Measurements from ENCODE around the gene GATB. TPM values are rescaled to one million over a fixed set of nuclear protein-coding genes. Genes with fewer than 3 reads are reported as not detected.
A peak's percentile ranks its signal among the peaks of the same experiment; 100 is the strongest.

The GATB gene
- total RNA-seq, 2 donors from 2014 or later, result 51.7 to 88.1 TPM

DNA sequence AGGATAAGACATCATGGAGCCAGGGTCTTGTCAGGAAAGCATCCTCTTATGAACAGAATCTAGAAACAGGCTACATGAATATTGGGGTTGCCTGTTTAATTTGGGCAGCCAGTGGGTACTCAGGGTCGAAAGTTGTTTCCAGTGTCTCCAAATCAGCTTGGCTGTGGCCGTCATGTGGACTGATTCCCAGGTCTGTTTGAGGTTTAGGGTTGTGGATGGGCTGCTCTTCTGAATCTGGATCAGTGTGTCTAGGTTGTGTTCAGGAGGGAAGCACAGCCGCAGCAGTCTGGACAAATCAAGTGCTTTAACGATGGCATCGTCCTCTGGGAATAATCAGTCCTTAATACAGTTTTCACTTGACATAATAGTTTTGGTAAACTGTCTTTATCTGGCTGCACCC is 94.3 kb downstream of the GATB start:
- DNase-seq (no peak), ATAC-seq (no peak)
- intact Hi-C loops (cut with DNase I), result no loop called here

DNA sequence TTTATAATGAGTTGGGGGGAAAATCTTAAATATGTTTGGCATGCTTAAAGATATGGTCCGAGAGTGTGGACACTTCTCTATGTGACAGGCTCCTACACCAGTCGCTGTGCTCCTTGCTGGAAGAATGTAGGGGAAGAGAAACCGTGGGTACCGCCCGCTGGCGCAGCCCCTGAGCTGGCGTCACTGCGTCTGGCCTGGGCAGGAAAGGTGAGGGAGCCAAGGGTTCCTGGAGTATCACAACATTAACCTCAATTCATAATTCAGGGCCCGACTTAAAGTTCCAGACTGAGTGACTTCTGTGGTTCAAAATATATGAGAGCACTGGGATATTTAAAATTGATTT is 95.1 kb downstream of the GATB start:
- intact Hi-C loops (cut with DNase I), result no loop called here
- DNase-seq, result no peak
- ATAC-seq, result peak in 1 of 2 donors; percentile 14

DNA sequence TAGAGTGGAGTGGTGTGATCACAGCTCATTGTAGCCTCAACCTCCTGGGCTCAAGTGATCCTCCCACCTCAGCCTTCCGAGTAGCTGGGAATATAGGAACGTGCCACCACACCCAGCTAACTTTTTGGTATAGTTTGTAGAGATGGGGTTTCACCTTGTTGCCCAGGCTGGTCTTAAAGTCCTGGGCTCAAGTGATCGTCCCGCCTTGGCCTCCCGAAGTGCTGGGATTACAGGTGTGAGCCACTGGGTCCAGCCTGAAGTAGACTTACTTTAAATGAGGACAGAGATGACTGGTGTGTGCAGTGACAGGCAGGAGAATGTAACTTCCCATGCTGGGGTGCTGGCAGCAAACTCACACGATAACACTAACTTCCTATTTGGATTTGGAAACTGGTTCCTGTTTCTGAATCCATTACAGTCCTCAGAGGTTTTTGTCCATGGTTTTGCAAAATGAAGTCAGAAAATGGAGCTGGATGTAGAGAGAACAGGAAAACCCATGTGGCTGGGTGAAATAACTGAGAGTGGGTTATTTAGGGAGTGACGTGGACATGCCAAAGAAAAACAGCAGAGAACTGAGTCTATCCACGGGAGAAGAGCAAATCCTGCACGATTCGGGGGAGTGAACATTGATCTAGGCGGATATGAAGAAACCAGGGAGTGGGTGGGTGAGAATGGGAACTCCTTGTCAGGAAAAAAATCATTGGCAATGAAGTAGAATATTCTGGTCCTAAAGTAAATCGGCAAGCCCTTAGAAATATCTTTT is 95.6 kb downstream of the GATB start:
- DNase-seq (no peak), ATAC-seq (no peak)
- intact Hi-C loops (cut with DNase I), result no loop called here

DNA sequence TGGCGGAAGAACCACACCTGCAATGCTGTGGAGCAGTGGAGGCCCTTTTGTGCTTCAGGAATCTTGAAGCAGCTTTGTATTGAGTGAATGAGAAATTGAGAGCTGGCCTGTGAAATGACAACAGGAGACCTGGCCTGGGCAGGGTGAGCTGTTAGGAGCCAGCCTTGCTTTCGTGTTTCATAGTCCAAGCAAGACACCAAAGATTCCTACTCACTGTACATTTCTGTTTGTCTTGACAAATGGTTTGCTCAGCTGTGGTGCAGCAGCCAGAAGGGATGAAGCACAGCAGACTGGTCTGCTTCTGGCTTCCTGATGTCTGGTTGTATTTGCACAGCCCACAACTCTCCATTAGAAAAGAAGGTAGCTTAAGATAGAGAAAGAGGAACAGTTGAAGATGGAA is 96.5 kb downstream of the GATB start:
- ATAC-seq (no peak), DNase-seq (no peak)
- intact Hi-C loops (cut with DNase I), result no loop called here

DNA sequence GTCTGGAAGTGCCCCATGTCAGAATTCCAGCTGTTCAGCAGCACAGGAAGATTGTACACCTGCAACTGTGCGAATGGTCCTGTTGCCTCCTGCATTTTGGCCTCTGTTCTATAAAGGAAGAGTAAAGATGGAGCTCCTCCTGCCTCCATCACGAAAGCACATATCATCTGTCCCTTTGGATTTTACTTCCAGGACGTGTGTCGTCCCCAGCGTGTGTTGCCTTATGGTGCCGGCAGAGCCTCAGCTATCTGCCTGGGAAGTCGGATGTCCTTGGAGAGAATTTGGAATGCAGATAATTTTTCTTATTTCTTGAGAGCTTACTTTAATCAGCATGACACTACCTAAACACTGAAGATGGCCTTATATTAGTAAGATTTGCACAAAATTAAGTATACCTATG is 97.7 kb downstream of the GATB start:
- intact Hi-C loops (cut with DNase I), result no loop called here
- DNase-seq, result no peak
- ATAC-seq, result no peak

DNA sequence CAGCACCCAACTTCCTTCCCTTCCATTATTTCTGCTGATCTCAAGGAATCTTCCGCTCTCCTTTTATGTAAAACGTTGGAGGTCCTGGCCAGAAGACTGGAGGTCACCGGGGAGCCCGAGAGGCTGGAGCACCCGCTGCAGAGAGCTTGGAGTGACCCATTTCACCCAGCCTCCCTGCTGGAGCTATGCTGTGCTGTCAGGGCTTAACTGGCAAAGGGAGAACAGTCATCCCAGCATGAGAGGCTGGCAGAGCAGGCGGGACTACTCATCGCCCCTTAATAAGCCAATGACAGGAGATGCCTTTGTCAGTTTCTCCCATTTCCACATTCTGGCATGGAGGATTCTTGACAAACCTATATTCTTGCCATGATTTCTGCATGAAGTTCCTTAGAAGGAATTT is 98.9 kb downstream of the GATB start:
- intact Hi-C loops (cut with DNase I), result no loop called here

DNA sequence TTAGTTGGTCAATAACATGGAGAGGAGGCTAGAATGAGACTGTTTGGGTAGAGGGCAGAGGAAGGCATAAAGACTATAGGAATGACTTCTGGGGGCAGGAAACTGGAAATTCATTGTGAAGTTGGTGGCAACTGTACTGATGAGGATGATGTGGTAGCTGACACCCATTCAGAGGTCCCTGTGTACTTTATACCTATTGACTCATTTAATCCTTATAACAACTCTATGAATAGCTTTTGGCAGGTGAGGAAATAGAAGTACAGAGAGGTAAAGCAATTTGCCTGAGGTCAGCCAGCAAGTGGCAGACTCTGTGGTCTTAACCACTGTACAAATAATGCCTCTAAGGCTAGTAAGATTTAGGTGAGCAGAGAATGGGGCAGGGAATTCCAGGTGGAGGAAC is 100.1 kb downstream of the GATB start:
- no peak for DNase-seq
- intact Hi-C loops (cut with DNase I), result no loop called here
- ATAC-seq, result no peak

More for the DNA sequence above, 98.9 kb downstream of the GATB start:
- DNase-seq, result no peak
- ATAC-seq, result no peak

DNA sequence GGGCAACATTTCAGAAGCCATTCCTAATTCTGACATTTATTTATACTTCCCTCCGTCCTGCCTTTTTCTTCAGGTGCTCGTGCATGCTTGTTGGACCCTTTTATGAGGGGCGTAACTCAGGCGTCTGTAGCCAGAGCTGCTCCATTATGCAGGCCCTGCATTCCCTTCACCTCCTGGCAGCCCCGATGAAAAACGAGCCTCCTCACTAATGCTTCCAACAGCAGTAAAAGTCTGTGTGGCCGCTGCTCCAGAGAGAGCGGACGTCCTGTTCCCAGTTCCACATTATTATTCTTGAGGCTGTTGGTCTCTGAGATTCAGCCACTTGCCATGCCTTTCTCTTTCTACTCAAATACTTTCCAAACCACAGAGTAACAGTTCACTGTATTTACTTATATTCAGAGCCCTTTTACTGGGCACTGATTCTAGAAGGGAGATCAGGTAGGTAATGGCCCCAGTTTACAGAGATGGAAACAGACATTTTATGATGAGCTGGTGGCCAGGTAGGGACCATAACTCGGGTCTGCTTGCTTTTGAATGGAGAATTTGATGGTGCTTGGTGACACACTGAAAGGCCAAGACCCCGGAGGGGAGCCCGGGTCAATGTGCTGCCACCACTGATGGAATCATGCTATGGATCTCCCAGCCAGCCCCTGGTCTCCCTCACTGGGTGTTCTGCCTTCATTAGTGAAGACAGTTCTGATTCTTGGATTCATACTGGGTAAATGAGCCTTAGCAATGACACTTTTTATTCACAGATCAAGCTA is 101.0 kb downstream of the GATB start:
- no peak for DNase-seq
- intact Hi-C loops (cut with DNase I), result no loop called here
- ATAC-seq, result no peak

DNA sequence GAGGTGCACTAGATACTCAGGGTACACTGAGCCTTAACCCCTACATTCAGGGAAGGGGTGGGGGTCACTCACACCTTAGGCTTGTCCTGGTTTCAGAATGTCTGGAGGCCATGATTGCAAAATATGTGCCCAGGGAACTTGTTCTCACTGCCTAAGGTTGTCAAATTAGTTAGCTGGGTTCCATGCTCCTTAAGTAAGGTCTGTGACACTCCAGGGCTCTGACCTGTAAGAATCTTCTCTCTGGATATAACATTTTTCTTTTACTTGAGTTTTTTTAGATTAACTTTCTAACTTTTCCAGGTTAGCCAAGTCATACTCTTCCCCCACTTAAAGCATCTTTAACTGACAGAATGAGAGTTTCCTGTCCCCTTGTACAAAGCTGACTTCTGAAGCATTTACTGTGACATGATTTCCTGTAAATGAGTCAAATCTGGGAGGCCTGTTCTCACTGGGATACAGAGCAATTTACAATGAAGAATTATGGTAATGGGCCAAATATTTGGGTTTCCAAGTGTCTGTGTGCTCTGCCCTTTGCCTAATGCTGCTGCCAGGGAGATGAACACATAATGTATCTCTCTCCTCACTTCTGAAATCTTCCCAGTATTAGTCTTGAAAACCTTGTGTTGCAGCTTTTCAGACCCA is 101.7 kb downstream of the GATB start:
- ATAC-seq, result no peak
- intact Hi-C loops (cut with DNase I), result no loop called here

DNA sequence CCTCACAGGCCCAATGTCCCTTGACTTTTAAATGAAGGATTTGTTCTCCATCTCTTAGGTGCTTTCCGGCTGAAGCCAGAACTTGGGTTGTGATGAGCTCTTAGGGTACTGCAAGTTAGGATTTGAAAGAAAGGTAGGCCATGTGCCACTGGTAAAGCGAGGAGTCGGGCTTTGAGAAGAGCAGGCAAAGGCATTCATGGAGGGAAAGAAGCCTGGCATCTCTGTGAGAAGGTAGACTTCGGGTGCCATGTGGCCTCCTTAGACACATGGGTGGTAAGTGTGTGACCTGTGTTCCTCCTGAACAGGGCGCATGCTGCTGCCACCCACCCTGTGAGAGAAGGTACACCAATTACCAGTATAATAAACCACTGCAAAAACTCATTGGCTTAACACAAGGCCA is 102.9 kb downstream of the GATB start:
- intact Hi-C loops (cut with DNase I), result no loop called here
- ATAC-seq, result no peak

More for the DNA sequence above, 101.7 kb downstream of the GATB start:
- DNase-seq, result no peak

DNA sequence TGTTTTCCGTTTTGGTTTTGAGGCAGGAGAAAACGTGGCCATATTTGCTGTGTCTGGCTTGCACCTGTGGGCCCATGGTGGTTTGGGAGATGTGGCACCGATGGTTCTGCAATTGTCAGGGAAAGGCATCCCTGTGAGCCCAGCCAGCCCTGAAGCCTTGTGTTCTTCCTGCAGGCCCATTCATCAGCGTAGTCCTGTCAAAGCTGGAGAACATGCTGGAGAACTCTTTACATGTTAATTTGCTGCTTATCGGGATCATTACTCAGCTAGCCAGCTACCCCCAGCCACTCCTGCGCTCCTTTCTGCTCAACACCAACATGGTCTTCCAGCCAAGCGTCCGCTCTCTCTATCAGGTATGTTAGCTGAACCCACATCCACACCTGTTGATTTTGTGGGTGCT is 104.7 kb downstream of the GATB start:
- intact Hi-C loops (cut with DNase I), result no loop called here
- ATAC-seq (no peak), DNase-seq (no peak)

More for the DNA sequence above, 102.9 kb downstream of the GATB start:
- no peak for DNase-seq

DNA sequence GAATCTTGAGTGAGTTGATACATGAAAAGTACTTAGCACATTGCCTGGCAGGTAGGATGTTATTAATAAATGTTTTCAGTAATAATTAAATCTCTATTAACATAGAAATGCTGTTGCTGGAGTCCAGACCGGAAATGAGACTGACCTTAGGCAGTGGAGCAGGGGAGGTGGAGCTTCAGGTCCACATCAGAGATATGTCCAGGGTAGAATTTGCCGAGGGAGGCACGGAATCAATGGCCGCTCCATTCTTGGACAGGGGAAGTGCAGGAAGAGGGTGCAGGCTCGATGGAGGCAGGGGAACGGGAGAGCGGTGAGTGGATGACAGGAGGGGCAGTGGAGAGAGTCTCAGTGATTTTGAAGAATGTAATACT is 107.3 kb downstream of the GATB start:
- DNase-seq (no peak), ATAC-seq (no peak)
- intact Hi-C loops (cut with DNase I), result no loop called here

DNA sequence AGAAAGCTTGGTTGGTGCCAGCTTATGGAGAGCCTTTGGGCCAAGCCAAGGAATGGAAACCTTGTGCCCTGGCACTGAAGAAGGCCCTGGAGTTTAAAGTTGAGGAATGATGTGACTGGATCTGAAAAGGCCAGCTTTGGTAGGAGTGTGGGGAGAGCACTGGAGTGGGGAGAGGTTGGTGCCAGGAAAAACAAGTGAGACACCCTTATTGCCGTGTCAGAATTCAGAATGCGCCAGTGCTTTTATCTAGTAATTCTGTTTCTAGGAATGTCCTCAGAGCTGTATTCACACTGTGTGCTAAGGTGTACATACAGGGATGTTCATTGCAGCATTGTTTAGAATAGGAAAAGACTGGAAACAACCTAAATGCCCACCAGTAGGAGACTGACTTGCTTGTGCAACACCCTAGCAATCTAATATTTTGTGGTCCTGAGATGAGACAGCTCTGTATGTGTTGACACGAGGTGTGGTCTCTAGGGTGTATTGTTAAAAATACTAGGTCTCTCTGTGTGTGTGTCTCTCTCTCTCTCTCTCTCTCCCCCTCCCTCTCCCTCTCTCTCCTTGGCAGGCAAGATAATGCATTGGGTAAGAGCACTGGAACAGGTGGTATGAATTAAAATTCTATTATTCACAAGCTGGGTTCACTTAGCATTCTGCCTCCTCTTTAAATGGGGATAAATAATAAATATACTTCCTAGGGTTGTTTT is 107.8 kb downstream of the GATB start:
- intact Hi-C loops (cut with DNase I), result no loop called here
- no peak for DNase-seq
- ATAC-seq, result peak; percentile 66 to 75

DNA sequence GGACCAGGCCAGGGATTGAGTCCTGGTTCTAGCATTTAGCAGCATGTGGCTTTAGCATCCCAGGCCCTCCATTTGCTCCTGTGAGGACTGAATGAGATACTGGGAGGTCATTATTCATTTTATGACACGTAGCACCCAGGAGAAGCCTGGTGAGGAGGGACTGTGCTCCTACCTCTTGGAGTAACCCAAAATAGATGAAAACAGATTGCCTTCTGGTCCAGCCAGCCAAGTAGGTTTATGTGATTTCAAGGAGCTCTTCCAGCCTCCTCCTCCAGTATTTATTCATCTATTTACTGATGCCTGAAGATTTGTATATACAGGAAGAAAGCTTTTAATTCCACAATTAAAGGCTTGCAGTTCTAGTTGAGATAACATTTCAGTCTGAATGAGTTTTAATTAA is 109.3 kb downstream of the GATB start:
- ATAC-seq (no peak), DNase-seq (no peak)
- intact Hi-C loops (cut with DNase I), result no loop called here

DNA sequence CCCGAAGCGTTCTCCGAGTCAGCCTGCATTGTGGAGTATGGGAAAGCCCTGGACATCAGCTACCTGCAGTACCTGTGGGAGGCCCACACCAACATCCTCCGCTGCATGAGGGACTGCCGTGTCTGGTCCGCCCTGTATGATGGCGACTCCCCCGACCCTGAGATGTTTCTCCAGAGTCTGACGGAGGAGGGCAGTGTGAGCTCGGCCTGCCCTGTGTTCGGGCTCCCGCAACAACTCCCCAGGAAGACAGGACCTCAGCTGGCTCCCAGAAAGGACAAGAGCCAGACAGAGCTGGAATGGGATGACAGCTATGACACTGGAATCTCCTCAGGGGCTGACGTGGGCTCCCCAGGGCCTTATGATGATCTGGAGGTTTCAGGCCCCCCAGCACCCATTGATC is 111.3 kb downstream of the GATB start:
- intact Hi-C loops (cut with DNase I), result no loop called here
- ATAC-seq (peak in 1 of 2 donors; percentile 10), DNase-seq (no peak)

DNA sequence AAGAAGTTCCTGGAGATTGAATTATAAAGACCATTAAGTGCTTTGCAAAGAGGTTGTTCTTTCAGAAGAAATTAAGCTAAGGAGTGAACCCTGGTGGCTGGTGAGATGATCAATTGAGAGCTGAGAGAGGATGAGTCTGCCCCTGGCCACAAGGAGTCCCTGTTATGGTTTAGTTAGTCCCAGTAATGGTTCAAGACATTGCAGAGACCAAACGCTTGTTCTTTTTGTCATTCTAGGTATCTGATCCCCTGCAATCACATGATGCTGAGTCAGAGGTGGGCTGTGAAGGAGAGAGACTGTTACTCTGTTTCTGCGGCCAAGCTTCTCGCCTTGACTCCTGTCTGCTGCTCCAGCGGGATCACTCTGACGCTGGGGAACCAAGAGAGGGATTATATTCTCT is 114.5 kb downstream of the GATB start:
- intact Hi-C loops (cut with DNase I), result no loop called here

DNA sequence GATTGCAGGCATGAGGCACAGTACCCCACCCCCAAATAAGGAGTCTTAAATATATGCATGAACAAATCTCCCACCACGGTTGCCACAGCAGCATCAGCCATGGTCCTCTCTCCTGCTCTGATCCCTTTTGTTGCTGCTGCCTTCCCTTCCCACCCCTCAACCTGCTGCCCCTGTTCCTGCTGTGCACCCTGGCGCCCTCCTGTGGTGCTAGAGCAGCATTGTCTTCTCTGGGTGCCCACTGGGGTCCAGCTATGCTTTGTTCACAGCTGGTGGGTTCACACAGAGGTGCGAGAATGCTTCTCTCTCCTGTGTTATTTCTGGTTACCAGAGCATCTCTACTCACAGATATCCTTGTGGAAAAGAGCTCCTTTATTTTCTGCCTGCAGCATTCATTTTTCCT is 116.2 kb downstream of the GATB start:
- ATAC-seq, result no peak
- intact Hi-C loops (cut with DNase I), result no loop called here
- no peak for DNase-seq

More for the DNA sequence above, 114.5 kb downstream of the GATB start:
- DNase-seq (no peak), ATAC-seq (no peak)

DNA sequence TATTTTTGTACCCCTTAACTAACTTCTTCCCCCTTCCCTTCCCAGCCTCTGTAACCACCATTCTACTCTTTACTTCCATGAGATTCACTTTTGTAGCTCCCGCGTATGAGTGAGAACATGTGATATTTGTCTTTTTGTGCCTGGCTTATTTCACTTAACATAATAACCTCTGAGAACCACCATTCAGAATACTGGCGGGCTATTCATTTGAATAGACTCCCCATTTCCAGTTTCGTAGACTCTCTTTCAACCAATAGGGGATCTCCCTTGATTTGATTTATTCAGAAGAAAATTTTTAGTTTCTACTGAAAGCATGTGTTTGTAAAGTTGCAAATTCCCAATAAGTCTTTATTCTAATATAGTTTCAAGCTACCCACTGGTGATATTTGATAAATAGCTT is 117.2 kb downstream of the GATB start:
- intact Hi-C loops (cut with DNase I), result no loop called here
- DNase-seq (no peak), ATAC-seq (no peak)

DNA sequence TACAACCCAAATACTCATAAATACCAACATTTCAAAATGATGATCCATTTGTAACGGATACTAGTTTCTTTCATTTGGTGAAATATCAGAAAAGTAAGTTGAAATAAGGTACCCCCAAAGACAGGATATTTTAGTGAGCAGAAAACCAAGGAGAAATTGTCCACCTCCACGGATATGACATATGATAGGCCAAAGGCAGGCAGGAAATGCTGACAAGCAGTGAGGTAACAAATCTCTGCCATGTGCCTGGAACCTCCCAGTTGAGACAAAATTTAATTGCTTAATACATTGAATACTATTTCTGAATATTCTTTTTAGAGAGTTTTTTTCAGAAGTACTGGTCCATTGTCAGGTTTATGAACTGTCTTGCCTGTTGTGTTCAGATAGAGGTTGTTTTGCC is 118.8 kb downstream of the GATB start:
- no peak for DNase-seq
- ATAC-seq, result no peak
- intact Hi-C loops (cut with DNase I), result no loop called here

DNA sequence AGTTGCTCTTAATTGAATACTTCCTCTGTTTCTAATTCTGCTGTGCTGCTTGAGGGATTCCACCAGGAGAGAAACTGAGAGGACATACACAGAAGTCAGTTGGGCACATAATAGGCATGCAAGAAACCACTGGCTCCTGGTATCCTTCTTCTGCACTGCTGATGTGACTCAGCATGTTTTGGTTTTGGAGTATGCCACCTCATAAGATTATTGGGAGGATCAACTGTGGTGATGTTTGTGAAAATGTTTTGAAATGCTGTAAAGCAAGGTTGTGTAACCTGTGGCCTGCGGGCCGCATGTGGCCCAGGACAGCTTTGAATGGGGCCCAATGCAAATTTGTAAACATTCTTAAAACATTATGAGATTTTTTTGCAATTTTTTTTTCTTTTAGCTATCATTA is 119.6 kb downstream of the GATB start:
- ATAC-seq, result peak in 1 of 2 donors; percentile 23
- intact Hi-C loops (cut with DNase I), result no loop called here
- no peak for DNase-seq
